WTC11 (cell line): ENCODE results near the gene IL24. TPM values are rescaled to one million over a fixed set of nuclear protein-coding genes. Genes with fewer than 3 reads are reported as not detected.
A peak's percentile ranks its signal among the peaks of the same experiment; 100 is the strongest.

Source experiments
- ATAC-seq: fragments of 200-7000 bp; cut with Tn5 transposase; 2 replicates; pipeline ENCODE4 v1.10.0; 2021; ENCODE audit warnings: mild to moderate bottlenecking, moderate library complexity
- CTCF ChIA-PET: fragments of 300-600 bp; sonication (Branson Sonifier 250); formaldehyde crosslinking; loops from one replicate; lab custom pipeline; 2021; ENCODE audit warnings: antibody characterized with exemption; lab: Charles Lee
- POLR2A ChIA-PET: fragments of 350-600 bp; sonication (Branson Sonifier 250); formaldehyde crosslinking; loops from one replicate; lab custom pipeline; 2021; ENCODE audit warnings: antibody characterized with exemption; lab: Charles Lee
- DNase-seq: peaks from one replicate; pipeline ENCODE4 v3.0.0; 2021; ENCODE audit warnings: low spot score
- H3K27ac Mint-ChIP-seq: 2 replicates; pipeline ENCODE4 v1.8.0; 2021; ENCODE audit warnings: mixed read lengths
- H3K27me3 Mint-ChIP-seq: 2 replicates; pipeline ENCODE4 v1.8.0; 2021; ENCODE audit warnings: low read depth, mild to moderate bottlenecking, moderate library complexity, mixed read lengths
- H3K36me3 Mint-ChIP-seq: 2 replicates; pipeline ENCODE4 v1.8.0; 2021; ENCODE audit warnings: mixed read lengths
- H3K4me1 Mint-ChIP-seq: 2 replicates; pipeline ENCODE4 v1.8.0; 2022; ENCODE audit warnings: mixed read lengths
- H3K4me3 Mint-ChIP-seq: 2 replicates; pipeline ENCODE4 v1.8.0; 2021; ENCODE audit warnings: mild to moderate bottlenecking, moderate library complexity, mixed read lengths
- H3K9me3 Mint-ChIP-seq: 2 replicates; pipeline ENCODE4 v1.8.0; 2021; ENCODE audit warnings: mixed read lengths
- ATF6 ChIP-seq: sonication (generic); formaldehyde crosslinking; IDR thresholded peaks from 2 replicates; pipeline ENCODE4 v1.8.1; 2023; ENCODE audit warnings: mild to moderate bottlenecking, missing genetic modification reagents
- CBFB ChIP-seq: sonication (generic); formaldehyde crosslinking; IDR thresholded peaks from 2 replicates; pipeline ENCODE4 v1.8.1; 2022; ENCODE audit warnings: mild to moderate bottlenecking, low read depth, missing genetic modification reagents
- CREB1 ChIP-seq: sonication (generic); formaldehyde crosslinking; IDR thresholded peaks from 2 replicates; pipeline ENCODE4 v1.8.0; 2023; ENCODE audit warnings: mild to moderate bottlenecking, missing genetic modification reagents
- CTCF ChIP-seq: fragments of 200-600 bp; IDR thresholded peaks from 2 replicates; pipeline ENCODE4 v1.8.0; 2022; ENCODE audit warnings: antibody characterized with exemption
- E2F1 ChIP-seq: sonication (generic); formaldehyde crosslinking; IDR thresholded peaks from 2 replicates; pipeline ENCODE4 v1.8.0; 2022; ENCODE audit warnings: mild to moderate bottlenecking, missing genetic modification reagents
- E2F5 ChIP-seq: sonication (generic); formaldehyde crosslinking; IDR thresholded peaks from 2 replicates; pipeline ENCODE4 v1.8.1; 2022; ENCODE audit warnings: mild to moderate bottlenecking, moderate library complexity, missing genetic modification reagents
- ELF4 ChIP-seq: sonication (generic); formaldehyde crosslinking; IDR thresholded peaks from 2 replicates; pipeline ENCODE4 v1.8.1; 2022; ENCODE audit warnings: low read depth, mild to moderate bottlenecking, moderate library complexity, missing genetic modification reagents
- ETV6 ChIP-seq: sonication (generic); formaldehyde crosslinking; IDR thresholded peaks from 2 replicates; pipeline ENCODE4 v1.8.1; 2022; ENCODE audit warnings: mild to moderate bottlenecking, missing genetic modification reagents
- NR3C1 ChIP-seq: sonication (generic); formaldehyde crosslinking; conservative IDR thresholded peaks from 2 replicates; pipeline ENCODE4 v1.8.1; 2023; ENCODE audit warnings: low read depth, mild to moderate bottlenecking, missing genetic modification reagents
- PRRX2 ChIP-seq: fragments of 250-450 bp; sonication (Bioruptor Pico); IDR thresholded peaks from 2 replicates; pipeline ENCODE4 v1.8.0; 2021; ENCODE audit warnings: mild to moderate bottlenecking
- SMAD3 ChIP-seq: sonication (generic); formaldehyde crosslinking; IDR thresholded peaks from 2 replicates; pipeline ENCODE4 v1.8.0; 2022; ENCODE audit warnings: missing genetic modification reagents, mild to moderate bottlenecking, borderline replicate concordance
- ZNF416 ChIP-seq: fragments of 250-450 bp; sonication (Bioruptor Pico); IDR thresholded peaks from 2 replicates; pipeline ENCODE4 v1.9.0; 2021; ENCODE audit warnings: mild to moderate bottlenecking, inconsistent platforms
- ZNF671 ChIP-seq: fragments of 250-450 bp; sonication (Bioruptor Pico); IDR thresholded peaks from 2 replicates; pipeline ENCODE4 v1.8.0; 2021; ENCODE audit warnings: mild to moderate bottlenecking
- total RNA-seq: library from RNA; stranded (reverse); gene quantifications from 3 replicates; pipeline ENCODE4 v1.2.3, GENCODE V29; 2021

Gene IL24
- total RNA-seq, 1 experiment from 2014 or later: not detected

- ChIA-PET POLR2A (no interaction called here), CTCF (interaction anchor here (0.5 to 3.5 kb wide), 54 partner anchors 9 to 589 kb away, joined by 3 to 58 read pairs (median 5); partner anchors contain the start of genes C1orf116, DYRK3, EIF2D and FCMR)
- ATAC-seq (peak; percentile 43), DNase-seq (peak; percentile 70)
- peaks cover 40% of the 10 kb centered on the region for H3K27me3 Mint-ChIP-seq
- no peak overlapping the region for H3K4me3 Mint-ChIP-seq
- H3K9me3 Mint-ChIP-seq: no peaks in the 10 kb centered on the region
- TF ChIP-seq CTCF (peak; percentile 81), CBFB (CRISPR knock-in tag) (no peak)
- no peaks in the 10 kb centered on the region for H3K36me3 Mint-ChIP-seq
- peaks cover 8% of the 10 kb centered on the region for H3K4me1 Mint-ChIP-seq
- H3K27ac Mint-ChIP-seq: no peak overlapping the region
Measured at GRCh38 chr1:206912445-206913095, 15.3 kb downstream of the IL24 start.

GRCh38 chr1:206913766-206914537 is 16.7 kb downstream of the IL24 start:
- no peak for ATAC-seq
- Mint-ChIP-seq H3K4me1 (peaks cover 2% of the 10 kb centered on the region), H3K4me3 (no peak overlapping the region), H3K36me3 (no peaks in the 10 kb centered on the region), H3K9me3 (no peaks in the 10 kb centered on the region), H3K27me3 (peaks cover 26% of the 10 kb centered on the region), H3K27ac (no peak overlapping the region)
- DNase-seq: no peak
- ChIA-PET POLR2A (interaction anchor here (0.7 kb wide), 1 partner anchor 179 kb away, joined by 10 read pairs; no protein-coding TSS in a partner anchor), CTCF (interaction anchor here (1.8 to 3.5 kb wide), 6 partner anchors 19 to 283 kb away, joined by 9 to 35 read pairs (median 26); partner anchors contain the start of gene IL20)
- TF ChIP-seq E2F5 (CRISPR knock-in tag): no peak
- no peak for TF ChIP-seq ETV6 (CRISPR knock-in tag)
- TF ChIP-seq PRRX2 (CRISPR knock-in tag): no peak
- TF ChIP-seq ZNF671 (CRISPR knock-in tag): no peak
- no peak for TF ChIP-seq NR3C1 (CRISPR knock-in tag)
- TF ChIP-seq ATF6 (CRISPR knock-in tag): no peak

- Mint-ChIP-seq H3K27ac (no peak overlapping the region), H3K36me3 (no peaks in the 10 kb centered on the region), H3K4me3 (no peak overlapping the region), H3K9me3 (no peaks in the 10 kb centered on the region), H3K4me1 (no peaks in the 10 kb centered on the region), H3K27me3 (peaks cover 18% of the 10 kb centered on the region)
- no peak for TF ChIP-seq ZNF416 (CRISPR knock-in tag)
- no peak for TF ChIP-seq ELF4 (CRISPR knock-in tag)
- TF ChIP-seq SMAD3 (CRISPR knock-in tag): no peak
- TF ChIP-seq CREB1: no peak
- TF ChIP-seq E2F1 (CRISPR knock-in tag): no peak
- CTCF ChIA-PET: interaction anchor here (0.7 kb wide), 2 partner anchors 223 to 408 kb away, joined by 3 read pairs; partner anchors contain the start of gene RASSF5
- ATAC-seq (no peak), DNase-seq (no peak)
- POLR2A ChIA-PET: interaction anchor here (0.7 kb wide), 1 partner anchor 180 kb away, joined by 10 read pairs; no protein-coding TSS in a partner anchor
Measured at GRCh38 chr1:206915030-206915735, 17.9 kb downstream of the IL24 start.
